ENCODE measurements around the gene STAT5B. TPM values are rescaled to one million over a fixed set of nuclear protein-coding genes. Genes with fewer than 3 reads are reported as not detected.

The STAT5B gene
- polyA plus RNA-seq, 1 donor (not counting 4 experiments of a cell fraction or from before 2014, with no cell fraction given) = 16.1 TPM

DNA sequence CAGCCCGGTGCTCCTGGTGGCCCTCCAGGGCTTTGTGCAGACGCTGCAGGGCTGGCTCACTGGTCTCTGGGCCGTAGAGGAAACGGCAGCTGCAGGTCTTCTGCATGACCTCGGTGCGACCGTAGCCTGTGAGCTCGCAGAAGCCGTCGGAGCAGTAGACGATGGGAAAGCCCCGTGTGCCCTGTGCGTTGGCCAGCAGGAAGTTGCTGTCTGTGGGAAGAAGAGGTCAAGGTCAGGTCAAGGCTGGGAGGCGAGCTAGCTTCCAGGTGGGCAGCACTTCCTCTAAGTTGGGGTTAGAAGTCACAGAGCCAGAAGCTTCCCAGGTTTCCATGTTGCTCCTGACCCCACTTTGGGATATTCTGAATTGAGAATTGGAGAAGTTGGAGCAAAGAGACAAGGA, 97.4 kb downstream of the STAT5B start:
- no peak overlapping the region for H3K27ac ChIP-seq (ENCODE audit: control insufficient read depth, insufficient read depth, low read length)
- H3K4me3 ChIP-seq (ENCODE audit: control insufficient read depth in 2 of 3, extremely low read depth in 1 of 3, insufficient read depth in 2 of 3, low read depth in 1 of 3, low read length in 3 of 3) = no peak overlapping the region
- H3K79me2 ChIP-seq (ENCODE audit: control insufficient read depth, insufficient read depth, low read length) = no peaks in the 10 kb centered on the region
- H3K36me3 ChIP-seq (ENCODE audit: control insufficient read depth in 2 of 2, extremely low read depth in 1 of 2, insufficient read depth in 2 of 2, low read length in 2 of 2) = no peaks in the 10 kb centered on the region
- dilution Hi-C loops (cut with MboI; ENCODE audit: extremely low pct_ligation_motif_present, low sequenced_read_pairs) = no loop called here
- H4K20me1 ChIP-seq (ENCODE audit: control insufficient read depth, extremely low read depth, insufficient read depth, low read length) = no peaks in the 10 kb centered on the region
- TF ChIP-seq EZH2 (IDR thresholded peaks at IDR 0.05; ENCODE audit: low read length) = no peak
- TF ChIP-seq, protein P1, sequence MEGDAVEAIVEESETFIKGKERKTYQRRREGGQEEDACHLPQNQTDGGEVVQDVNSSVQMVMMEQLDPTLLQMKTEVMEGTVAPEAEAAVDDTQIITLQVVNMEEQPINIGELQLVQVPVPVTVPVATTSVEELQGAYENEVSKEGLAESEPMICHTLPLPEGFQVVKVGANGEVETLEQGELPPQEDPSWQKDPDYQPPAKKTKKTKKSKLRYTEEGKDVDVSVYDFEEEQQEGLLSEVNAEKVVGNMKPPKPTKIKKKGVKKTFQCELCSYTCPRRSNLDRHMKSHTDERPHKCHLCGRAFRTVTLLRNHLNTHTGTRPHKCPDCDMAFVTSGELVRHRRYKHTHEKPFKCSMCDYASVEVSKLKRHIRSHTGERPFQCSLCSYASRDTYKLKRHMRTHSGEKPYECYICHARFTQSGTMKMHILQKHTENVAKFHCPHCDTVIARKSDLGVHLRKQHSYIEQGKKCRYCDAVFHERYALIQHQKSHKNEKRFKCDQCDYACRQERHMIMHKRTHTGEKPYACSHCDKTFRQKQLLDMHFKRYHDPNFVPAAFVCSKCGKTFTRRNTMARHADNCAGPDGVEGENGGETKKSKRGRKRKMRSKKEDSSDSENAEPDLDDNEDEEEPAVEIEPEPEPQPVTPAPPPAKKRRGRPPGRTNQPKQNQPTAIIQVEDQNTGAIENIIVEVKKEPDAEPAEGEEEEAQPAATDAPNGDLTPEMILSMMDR (optimal IDR thresholded peaks at IDR 0.05 in 1 of 3, IDR thresholded peaks at IDR 0.05 in 1 of 3, conservative IDR thresholded peaks at IDR 0.05 in 1 of 3; ENCODE audit: extremely low read depth in 1 of 3, insufficient read depth in 2 of 3, low read length in 3 of 3) = no peak
- no peak for FAIRE-seq
- no peak for DNase-seq (ENCODE audit: low read depth, low spot score)
- peaks cover 4% of the 10 kb centered on the region for H3K4me1 ChIP-seq (ENCODE audit: control insufficient read depth, extremely low read depth, insufficient read depth, low read length)
- peaks cover 39% of the 10 kb centered on the region for H3K27me3 ChIP-seq (ENCODE audit: control insufficient read depth, extremely low read depth, insufficient read depth, low read length)
- H3K9me3 ChIP-seq (ENCODE audit: control insufficient read depth, low read depth, low read length) = no peaks in the 10 kb centered on the region
- H3K9ac ChIP-seq (ENCODE audit: control insufficient read depth, extremely low read depth, insufficient read depth, low read length) = no peak overlapping the region
- no peaks in the 10 kb centered on the region for H3K9me1 ChIP-seq (ENCODE audit: control insufficient read depth, extremely low read depth, insufficient read depth, low read length)
- H2AFZ ChIP-seq (ENCODE audit: control insufficient read depth, low read length) = no peak overlapping the region
- no peak overlapping the region for H3K4me2 ChIP-seq (ENCODE audit: control insufficient read depth, extremely low read depth, insufficient read depth, low read depth, low read length)

DNA sequence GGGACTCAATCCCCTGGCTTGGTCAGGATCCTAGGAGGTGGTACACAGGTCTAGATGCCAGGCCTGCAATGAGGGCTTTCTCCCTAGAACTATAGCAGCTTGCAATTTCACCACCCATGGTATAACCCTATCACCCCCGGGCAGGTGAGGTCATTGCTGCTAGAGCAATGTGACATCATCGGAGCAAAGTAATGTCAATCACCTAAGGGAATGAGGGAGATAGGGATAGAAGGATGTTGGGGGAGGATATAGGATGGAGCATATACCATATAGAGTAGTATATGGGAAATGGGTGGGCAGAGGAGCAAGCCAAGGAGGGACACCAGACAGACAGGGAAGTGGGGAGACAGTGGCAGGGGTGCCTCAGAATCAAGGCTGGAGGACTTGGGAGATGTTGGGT, 98.5 kb downstream of the STAT5B start:
- H3K4me3 ChIP-seq (ENCODE audit: control insufficient read depth in 2 of 3, extremely low read depth in 1 of 3, insufficient read depth in 2 of 3, low read depth in 1 of 3, low read length in 3 of 3) = no peak overlapping the region
- H3K36me3 ChIP-seq (ENCODE audit: control insufficient read depth in 2 of 2, extremely low read depth in 1 of 2, insufficient read depth in 2 of 2, low read length in 2 of 2) = no peaks in the 10 kb centered on the region
- H3K27me3 ChIP-seq (ENCODE audit: control insufficient read depth, extremely low read depth, insufficient read depth, low read length) = peaks cover 35% of the 10 kb centered on the region
- DNase-seq (ENCODE audit: low read depth, low spot score) (no peak), FAIRE-seq (no peak)
- TF ChIP-seq EZH2 (IDR thresholded peaks at IDR 0.05; ENCODE audit: low read length) = no peak
- TF ChIP-seq, protein P1 (optimal IDR thresholded peaks at IDR 0.05 in 1 of 3, IDR thresholded peaks at IDR 0.05 in 1 of 3, conservative IDR thresholded peaks at IDR 0.05 in 1 of 3; ENCODE audit: extremely low read depth in 1 of 3, insufficient read depth in 2 of 3, low read length in 3 of 3) = no peak
- no peak overlapping the region for H3K9ac ChIP-seq (ENCODE audit: control insufficient read depth, extremely low read depth, insufficient read depth, low read length)
- dilution Hi-C loops (cut with MboI; ENCODE audit: extremely low pct_ligation_motif_present, low sequenced_read_pairs) = no loop called here
- H3K9me3 ChIP-seq (ENCODE audit: control insufficient read depth, low read depth, low read length) = no peaks in the 10 kb centered on the region
- H3K4me1 ChIP-seq (ENCODE audit: control insufficient read depth, extremely low read depth, insufficient read depth, low read length) = no peaks in the 10 kb centered on the region
- H3K9me1 ChIP-seq (ENCODE audit: control insufficient read depth, extremely low read depth, insufficient read depth, low read length) = no peaks in the 10 kb centered on the region
- no peak overlapping the region for H2AFZ ChIP-seq (ENCODE audit: control insufficient read depth, low read length)
- no peaks in the 10 kb centered on the region for H4K20me1 ChIP-seq (ENCODE audit: control insufficient read depth, extremely low read depth, insufficient read depth, low read length)
- no peak overlapping the region for H3K4me2 ChIP-seq (ENCODE audit: control insufficient read depth, extremely low read depth, insufficient read depth, low read depth, low read length)
- no peaks in the 10 kb centered on the region for H3K79me2 ChIP-seq (ENCODE audit: control insufficient read depth, insufficient read depth, low read length)
- no peak overlapping the region for H3K27ac ChIP-seq (ENCODE audit: control insufficient read depth, insufficient read depth, low read length)

Data from keratinocyte (primary cell).